ENCODE measurements around the gene CLTB. TPM values are rescaled to one million over a fixed set of nuclear protein-coding genes. Genes with fewer than 3 reads are reported as not detected.

Gene CLTB
- total and polyA plus RNA-seq, 2 of the 13 experiments (the other 11 are each of a cell fraction or from before 2014, with no cell fraction given): 23.3 to 33.8 TPM

GRCh38 chr5:176388444-176389134, 27.8 kb downstream of the CLTB start, which contains the start of the genes HIGD2A and NOP16 (continued):
- TF ChIP-seq MAF1 (CRISPR knock-in tag; IDR thresholded peaks at IDR 0.05; ENCODE audit: borderline replicate concordance) (no peak; the same call in 1 of the 2 replicates), ZBTB40 (IDR thresholded peaks at IDR 0.05) (peak; percentile 94), ZBTB40 (CRISPR knock-in tag; IDR thresholded peaks at IDR 0.05) (peak; percentile 83; the same call in 1 of the 2 replicates), MATR3 (CRISPR knock-in tag; IDR thresholded peaks at IDR 0.05) (no peak), FOXK1 (CRISPR knock-in tag; IDR thresholded peaks at IDR 0.05; ENCODE audit: borderline replicate concordance, low read depth) (peak; percentile 43; the same call in 1 of the 2 replicates), PAF1 (CRISPR knock-in tag; IDR thresholded peaks at IDR 0.05) (no peak), MAFF (IDR thresholded peaks at IDR 0.05; ENCODE audit: low read depth, low read length) (no peak; the same call in 1 of the 2 replicates), ZSCAN20 (CRISPR knock-in tag; IDR thresholded peaks at IDR 0.05; ENCODE audit: borderline replicate concordance) (no peak), ADNP (CRISPR knock-in tag; IDR thresholded peaks at IDR 0.05) (no peak), KDM4B (CRISPR knock-in tag; IDR thresholded peaks at IDR 0.05) (peak; percentile 64; the same call in 1 of the 2 replicates), ZNF180 (CRISPR knock-in tag; IDR thresholded peaks at IDR 0.05; ENCODE audit: borderline replicate concordance, low read depth) (no peak), KLF12 (CRISPR knock-in tag; IDR thresholded peaks at IDR 0.05; ENCODE audit: borderline replicate concordance) (no peak), U2AF1 (optimal IDR thresholded peaks at IDR 0.05; ENCODE audit: low read depth, low read length) (no peak), RFXAP (CRISPR knock-in tag; IDR thresholded peaks at IDR 0.05; ENCODE audit: borderline replicate concordance) (peak; percentile 67; the same call in 1 of the 2 replicates), ZNF296 (CRISPR knock-in tag; conservative IDR thresholded peaks at IDR 0.05) (no peak), EHMT2 (IDR thresholded peaks at IDR 0.05; ENCODE audit: borderline replicate concordance, low read depth, low read length) (no peak)

All from HepG2 (cell line).